AG09319 (cell line): ENCODE measurements around the gene POC5.

Experiments used
- DNase-seq: peaks from one replicate; pipeline ENCODE4 v3.0.0-alpha.2; 2010; ENCODE audit warnings: low read depth; ENCODE audit errors: extremely low read depth
- CTCF ChIP-seq: IDR thresholded peaks from 2 replicates; pipeline ENCODE4 v1.5.1; 2011; ENCODE audit warnings: low read depth, mild to moderate bottlenecking, inconsistent platforms, low read length, moderate library complexity

The POC5 gene

GRCh38 chr5:75681125-75681830 is 36.0 kb downstream of the POC5 start:
- TF ChIP-seq CTCF, result peak; percentile 60
- no peak for DNase-seq

GRCh38 chr5:75678155-75678554 is 39.1 kb downstream of the POC5 start:
- no peak for TF ChIP-seq CTCF
- no peak for DNase-seq

- DNase-seq, result no peak
- no peak for TF ChIP-seq CTCF
Measured at GRCh38 chr5:75677607-75678006, 39.6 kb downstream of the POC5 start.

GRCh38 chr5:75675783-75676182 is 41.5 kb downstream of the POC5 start:
- DNase-seq, result no peak
- no peak for TF ChIP-seq CTCF

- TF ChIP-seq CTCF, result no peak
- DNase-seq, result no peak
Measured at GRCh38 chr5:75672616-75673015, 44.6 kb downstream of the POC5 start.

GRCh38 chr5:75671506-75671905 is 45.7 kb downstream of the POC5 start:
- no peak for DNase-seq
- TF ChIP-seq CTCF, result no peak

GRCh38 chr5:75670577-75670976 is 46.7 kb downstream of the POC5 start:
- no peak for DNase-seq
- TF ChIP-seq CTCF, result no peak
